ENCODE measurements around the gene KCNH5. TPM values are rescaled to one million over a fixed set of nuclear protein-coding genes. Genes with fewer than 3 reads are reported as not detected.

KCNH5 gene
- total RNA-seq, 1 donor = under 0.01 TPM

DNA sequence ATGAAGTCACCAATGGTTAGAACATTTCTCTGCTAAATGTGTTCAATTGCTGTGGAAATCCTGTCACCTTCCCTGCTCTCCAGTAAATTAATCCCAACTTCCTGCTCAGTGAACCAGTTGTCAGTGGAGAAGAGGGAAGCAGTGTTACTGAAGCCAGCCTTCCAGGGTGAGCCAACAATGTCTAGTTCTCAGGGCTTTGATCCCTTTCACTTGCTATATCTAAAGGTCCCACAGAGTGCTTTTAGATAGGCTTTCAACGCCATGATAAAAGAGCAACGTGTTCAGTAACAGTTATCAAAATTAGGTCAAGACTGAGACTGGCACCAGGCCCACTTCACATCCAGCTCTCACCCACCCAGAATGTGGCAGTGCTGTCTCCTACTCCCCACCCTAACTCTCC lies 139.7 kb downstream of the KCNH5 start:
- TF ChIP-seq CTCF (IDR thresholded peaks at IDR 0.05; ENCODE audit: insufficient read depth, low read depth, low read length) = no peak
- no peak for DNase-seq (ENCODE audit: low read depth)
- H3K4me3 ChIP-seq (ENCODE audit: low read depth, low read length) = no peak overlapping the region

GRCh38 chr14:62897771-62898170 lies 147.5 kb downstream of the KCNH5 start:
- TF ChIP-seq CTCF (IDR thresholded peaks at IDR 0.05; ENCODE audit: insufficient read depth, low read depth, low read length) = no peak
- no peak for DNase-seq (ENCODE audit: low read depth)
- no peak overlapping the region for H3K4me3 ChIP-seq (ENCODE audit: low read depth, low read length)

DNA sequence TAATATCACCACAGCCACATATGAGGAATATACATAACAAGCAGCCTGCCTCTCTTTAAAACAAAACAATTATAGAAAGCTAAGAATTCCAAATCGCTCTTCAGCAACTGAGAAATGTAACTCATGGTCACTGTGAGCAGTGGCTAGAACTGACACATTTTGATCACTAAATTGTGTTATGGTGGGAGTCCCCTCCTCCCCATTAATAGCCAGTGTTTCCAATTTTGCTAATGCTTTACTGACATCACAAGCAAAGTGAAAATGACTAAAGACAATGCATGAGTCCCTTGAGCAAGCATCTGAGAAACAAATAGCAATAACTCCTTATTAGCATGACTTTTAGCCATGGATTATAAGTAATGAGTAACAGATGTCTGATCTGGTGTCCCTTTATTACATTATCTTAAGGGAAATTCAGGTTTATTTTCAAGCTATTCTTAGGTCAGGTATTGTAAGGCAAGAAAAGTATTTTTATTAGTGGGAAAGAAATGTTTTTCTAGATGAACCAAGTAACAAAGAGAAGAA lies 148.3 kb downstream of the KCNH5 start:
- no peak for TF ChIP-seq CTCF (IDR thresholded peaks at IDR 0.05; ENCODE audit: insufficient read depth, low read depth, low read length)
- DNase-seq (ENCODE audit: low read depth) = peak; percentile 1
- H3K4me3 ChIP-seq (ENCODE audit: low read depth, low read length) = no peak overlapping the region

DNA sequence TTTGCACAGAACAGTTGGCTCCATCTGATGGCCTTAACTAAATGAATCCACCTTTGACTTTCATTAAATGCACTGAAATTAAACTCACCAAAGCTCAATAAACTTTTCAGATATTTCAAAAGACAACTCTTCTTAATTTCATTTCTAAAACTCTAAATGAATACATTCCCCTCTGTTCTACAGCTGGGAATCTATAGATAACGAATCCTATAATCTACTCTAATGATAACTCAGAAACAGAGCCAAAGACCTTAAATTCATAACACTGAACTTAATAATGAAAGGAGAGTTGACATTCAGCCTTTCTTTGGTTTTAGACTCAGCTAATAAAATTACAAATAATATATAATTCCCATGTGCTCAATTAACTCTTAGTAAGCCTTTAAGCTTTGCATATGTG lies 150.5 kb downstream of the KCNH5 start:
- no peak for TF ChIP-seq CTCF (IDR thresholded peaks at IDR 0.05; ENCODE audit: insufficient read depth, low read depth, low read length)
- no peak overlapping the region for H3K4me3 ChIP-seq (ENCODE audit: low read depth, low read length)
- DNase-seq (ENCODE audit: low read depth) = no peak

GRCh38 chr14:62889364-62889763 lies 155.9 kb downstream of the KCNH5 start:
- TF ChIP-seq CTCF (IDR thresholded peaks at IDR 0.05; ENCODE audit: insufficient read depth, low read depth, low read length) = no peak

DNA sequence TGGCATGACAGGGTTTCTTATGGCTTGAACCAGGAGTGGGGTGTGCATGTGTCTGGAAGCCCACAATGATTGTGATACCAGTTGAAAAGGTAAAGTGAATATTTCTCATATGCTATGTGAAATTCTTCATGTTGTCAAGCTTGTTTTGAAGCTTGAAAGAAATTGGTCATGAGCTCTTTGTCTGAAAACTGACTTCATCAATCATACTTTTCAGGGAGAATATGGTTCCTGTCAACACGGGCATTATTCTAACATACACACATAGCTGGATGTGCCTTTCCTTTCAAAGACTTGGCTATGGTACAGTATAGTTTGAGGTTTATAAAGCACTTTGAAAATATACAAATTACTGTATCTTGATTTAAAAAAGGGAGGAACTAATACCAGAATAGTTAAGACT lies 158.8 kb downstream of the KCNH5 start:
- no peak overlapping the region for H3K4me3 ChIP-seq (ENCODE audit: low read depth, low read length)
- DNase-seq (ENCODE audit: low read depth) = no peak
- no peak for TF ChIP-seq CTCF (IDR thresholded peaks at IDR 0.05; ENCODE audit: insufficient read depth, low read depth, low read length)

More at GRCh38 chr14:62889364-62889763, 155.9 kb downstream of the KCNH5 start:
- DNase-seq (ENCODE audit: low read depth) = no peak
- no peak overlapping the region for H3K4me3 ChIP-seq (ENCODE audit: low read depth, low read length)

GRCh38 chr14:62885451-62885850 lies 159.8 kb downstream of the KCNH5 start:
- H3K4me3 ChIP-seq (ENCODE audit: low read depth, low read length) = no peak overlapping the region
- no peak for TF ChIP-seq CTCF (IDR thresholded peaks at IDR 0.05; ENCODE audit: insufficient read depth, low read depth, low read length)
- peak; percentile 11 for DNase-seq (ENCODE audit: low read depth)

All from fibroblast of villous mesenchyme (primary cell).